ENCODE data around the gene FRG2B. TPM values are rescaled to one million over a fixed set of nuclear protein-coding genes. Genes with fewer than 3 reads are reported as not detected.

Gene FRG2B
- total and polyA plus RNA-seq, 2 of the 4 experiments (the other 2 are of a cell fraction), result not detected

GRCh38 chr10:133618851-133619250, 7.7 kb downstream of the FRG2B start:
- no peak for TF ChIP-seq CEBPB (IDR thresholded peaks at IDR 0.05; ENCODE audit: low read depth, low read length)
- no peak for TF ChIP-seq MAZ (IDR thresholded peaks at IDR 0.05; ENCODE audit: borderline replicate concordance, low read depth, low read length)
- TF ChIP-seq BHLHE40 (IDR thresholded peaks at IDR 0.05; ENCODE audit: low read depth, low read length), result no peak
- TF ChIP-seq RCOR1 (IDR thresholded peaks at IDR 0.05; ENCODE audit: insufficient replicate concordance, low read length), result no peak
- no peak for TF ChIP-seq CHD1 (IDR thresholded peaks at IDR 0.05; ENCODE audit: low read depth, low read length)
- TF ChIP-seq CTCF (conservative IDR thresholded peaks at IDR 0.05; ENCODE audit: low read depth, low read length), result no peak
- TF ChIP-seq POLR2A (IDR thresholded peaks at IDR 0.05; ENCODE audit: low read depth, low read length), result no peak
- TF ChIP-seq USF2 (IDR thresholded peaks at IDR 0.05; ENCODE audit: low read depth, low read length), result no peak
- DNase-seq, result no peak
- no peaks in the 10 kb centered on the region for H3K4me1 ChIP-seq (ENCODE audit: control insufficient read depth, insufficient read depth, low read length)
- H4K91ac ChIP-seq (ENCODE audit: insufficient read depth, low read depth, low read length), result no peak overlapping the region
- H4K5ac ChIP-seq (ENCODE audit: low read depth, low read length), result no peak overlapping the region
- in situ Hi-C loops (cut with MboI; ENCODE audit: low sequenced_read_pairs) (no loop called here), dilution Hi-C loops (cut with HindIII; ENCODE audit: low sequenced_read_pairs, unreplicated experiment) (no loop called here), intact Hi-C loops (cut with micrococcal nuclease) (no loop called here)
- ChIA-PET POLR2A (ENCODE audit: unreplicated experiment) (no interaction called here), CTCF (no interaction called here)
- no peak overlapping the region for H3K4me2 ChIP-seq (ENCODE audit: low read depth, low read length)
- no peaks in the 10 kb centered on the region for H3K27me3 ChIP-seq (ENCODE audit: control insufficient read depth, insufficient read depth, low read length)
- H2AK9ac ChIP-seq (replicated peaks; ENCODE audit: low read depth, low read length, poor library complexity), result no peak overlapping the region
- no peaks in the 10 kb centered on the region for H3K79me1 ChIP-seq (ENCODE audit: low read depth in 1 of 2, low read length in 2 of 2)
- no peak overlapping the region for H3K4ac ChIP-seq (ENCODE audit: low read depth, low read length)
- no peaks in the 10 kb centered on the region for H4K20me1 ChIP-seq (ENCODE audit: insufficient read depth, low read length)
- no peak overlapping the region for H2BK120ac ChIP-seq (ENCODE audit: low read depth, low read length)
- no peak overlapping the region for H3K23ac ChIP-seq (ENCODE audit: low read depth, low read length)
- H2BK20ac ChIP-seq (ENCODE audit: low read depth, low read length), result no peak overlapping the region
- no peaks in the 10 kb centered on the region for H3K36me3 ChIP-seq (ENCODE audit: control insufficient read depth, insufficient read depth, low read length)
- H3K27ac ChIP-seq (ENCODE audit: insufficient read depth, low read length), result no peak overlapping the region
- no peak overlapping the region for H3K4me3 ChIP-seq (ENCODE audit: insufficient read depth, low read depth, low read length)
- no peak for ATAC-seq (ENCODE audit: low read depth)
- H3K56ac ChIP-seq (ENCODE audit: extremely low read depth, insufficient read depth, low read length), result no peak overlapping the region
- BruUV-seq (replicated peaks), result no TSS peak
- no peak overlapping the region for H3K14ac ChIP-seq (replicated peaks; ENCODE audit: low read depth, low read length)
- 48% methylated on average over 7 of the region's 7 CpGs; no CpG with 5 or more reads in 1 of the 2 experiments for WGBS, 2 experiments (ENCODE audit: extremely low coverage in 2 of 2, insufficient read length in 1 of 2)
- H4K8ac ChIP-seq (ENCODE audit: low read depth in 2 of 2, low read length in 2 of 2), result no peak overlapping the region
- H2BK15ac ChIP-seq (ENCODE audit: low read depth, low read length), result no peak overlapping the region
- H3K9me3 ChIP-seq (ENCODE audit: control insufficient read depth, insufficient read depth, low read length), result peaks cover 15% of the 10 kb centered on the region; the same call in 1 of the 2 replicates
- no peak overlapping the region for H2AFZ ChIP-seq (replicated peaks; ENCODE audit: low read length, poor library complexity)
- no peak overlapping the region for H3K18ac ChIP-seq (ENCODE audit: low read depth, low read length)
- H3K9me1 ChIP-seq (ENCODE audit: insufficient read depth, low read length), result no peaks in the 10 kb centered on the region
- no peak overlapping the region for H2AK5ac ChIP-seq (ENCODE audit: low read depth, low read length)
- no peak overlapping the region for H3K9ac ChIP-seq (ENCODE audit: low read depth, low read length)
- H2BK5ac ChIP-seq (ENCODE audit: low read depth, low read length, poor library complexity, severe bottlenecking), result no peak overlapping the region

All from IMR-90 (cell line).